Glutamatergic neuron (in vitro differentiated cells): Measurements from ENCODE around the gene NES. TPM values are rescaled to one million over a fixed set of nuclear protein-coding genes. Genes with fewer than 3 reads are reported as not detected.

ENCODE experiments used
- DNase-seq: peaks from one replicate; pipeline ENCODE4 v3.0.0; 2022
- H3K27ac Mint-ChIP-seq: one replicate; pipeline ENCODE4 v1.8.0; 2020; ENCODE audit warnings: mild to moderate bottlenecking, mixed read lengths, inconsistent platforms; ENCODE audit not compliant: unreplicated experiment
- H3K27me3 Mint-ChIP-seq: one replicate; pipeline ENCODE4 v1.8.0; 2020; ENCODE audit warnings: mild to moderate bottlenecking, moderate library complexity, mixed read lengths, inconsistent platforms; ENCODE audit not compliant: unreplicated experiment
- H3K36me3 Mint-ChIP-seq: one replicate; pipeline ENCODE4 v1.8.0; 2020; ENCODE audit warnings: mild to moderate bottlenecking, mixed read lengths, inconsistent platforms; ENCODE audit not compliant: unreplicated experiment
- H3K4me1 Mint-ChIP-seq: one replicate; pipeline ENCODE4 v1.8.0; 2020; ENCODE audit warnings: mild to moderate bottlenecking, low read depth, mixed read lengths, inconsistent platforms; ENCODE audit not compliant: unreplicated experiment
- H3K4me3 Mint-ChIP-seq: one replicate; pipeline ENCODE4 v1.8.0; 2020; ENCODE audit warnings: mild to moderate bottlenecking, mixed read lengths, inconsistent platforms; ENCODE audit not compliant: unreplicated experiment
- H3K9me3 Mint-ChIP-seq: one replicate; pipeline ENCODE4 v1.8.0; 2020; ENCODE audit warnings: mild to moderate bottlenecking, moderate library complexity, mixed read lengths, inconsistent platforms; ENCODE audit not compliant: unreplicated experiment
- CTCF ChIP-seq: fragments of 200-600 bp; sonication (generic); IDR thresholded peaks from one replicate; pipeline ENCODE4 v1.5.0; 2021; ENCODE audit not compliant: partially characterized antibody, unreplicated experiment
- total RNA-seq: library from RNA; stranded (reverse); fragmentation: NEBNext Ultra II Directional; extraction: Animal tissue kit (Norgen Biotek cat#: 25700); gene quantifications from one replicate; pipeline ENCODE4 v1.2.1, GENCODE V29; 2021; ENCODE audit not compliant: unreplicated experiment

The NES gene
- total RNA-seq, 1 donor from 2014 or later: 375 TPM

GRCh38 chr1:156670791-156671190, 6.4 kb downstream of the NES start:
- Mint-ChIP-seq H3K27ac (peak overlapping the region; percentile 17), H3K27me3 (peaks cover 41% of the 10 kb centered on the region), H3K9me3 (peaks cover 34% of the 10 kb centered on the region), H3K4me3 (peak overlapping the region; percentile 87), H3K4me1 (peaks cover 54% of the 10 kb centered on the region), H3K36me3 (peaks cover 16% of the 10 kb centered on the region)
- DNase-seq: no peak
- no peak for TF ChIP-seq CTCF

- no peak for TF ChIP-seq CTCF
- H3K4me3 Mint-ChIP-seq: no peak overlapping the region
- H3K36me3 Mint-ChIP-seq: peaks cover 16% of the 10 kb centered on the region
- H3K27me3 Mint-ChIP-seq: peaks cover 39% of the 10 kb centered on the region
- H3K9me3 Mint-ChIP-seq: peaks cover 33% of the 10 kb centered on the region
- peaks cover 57% of the 10 kb centered on the region for H3K4me1 Mint-ChIP-seq
- DNase-seq: no peak
- no peak overlapping the region for H3K27ac Mint-ChIP-seq
Measured at GRCh38 chr1:156670359-156670758, 6.8 kb downstream of the NES start.

GRCh38 chr1:156669794-156670193, 7.4 kb downstream of the NES start:
- DNase-seq: no peak
- Mint-ChIP-seq H3K27ac (peak overlapping the region; percentile 71), H3K27me3 (peaks cover 38% of the 10 kb centered on the region), H3K4me3 (no peak overlapping the region), H3K4me1 (peaks cover 54% of the 10 kb centered on the region), H3K9me3 (peaks cover 30% of the 10 kb centered on the region), H3K36me3 (peaks cover 16% of the 10 kb centered on the region)
- no peak for TF ChIP-seq CTCF

DNA sequence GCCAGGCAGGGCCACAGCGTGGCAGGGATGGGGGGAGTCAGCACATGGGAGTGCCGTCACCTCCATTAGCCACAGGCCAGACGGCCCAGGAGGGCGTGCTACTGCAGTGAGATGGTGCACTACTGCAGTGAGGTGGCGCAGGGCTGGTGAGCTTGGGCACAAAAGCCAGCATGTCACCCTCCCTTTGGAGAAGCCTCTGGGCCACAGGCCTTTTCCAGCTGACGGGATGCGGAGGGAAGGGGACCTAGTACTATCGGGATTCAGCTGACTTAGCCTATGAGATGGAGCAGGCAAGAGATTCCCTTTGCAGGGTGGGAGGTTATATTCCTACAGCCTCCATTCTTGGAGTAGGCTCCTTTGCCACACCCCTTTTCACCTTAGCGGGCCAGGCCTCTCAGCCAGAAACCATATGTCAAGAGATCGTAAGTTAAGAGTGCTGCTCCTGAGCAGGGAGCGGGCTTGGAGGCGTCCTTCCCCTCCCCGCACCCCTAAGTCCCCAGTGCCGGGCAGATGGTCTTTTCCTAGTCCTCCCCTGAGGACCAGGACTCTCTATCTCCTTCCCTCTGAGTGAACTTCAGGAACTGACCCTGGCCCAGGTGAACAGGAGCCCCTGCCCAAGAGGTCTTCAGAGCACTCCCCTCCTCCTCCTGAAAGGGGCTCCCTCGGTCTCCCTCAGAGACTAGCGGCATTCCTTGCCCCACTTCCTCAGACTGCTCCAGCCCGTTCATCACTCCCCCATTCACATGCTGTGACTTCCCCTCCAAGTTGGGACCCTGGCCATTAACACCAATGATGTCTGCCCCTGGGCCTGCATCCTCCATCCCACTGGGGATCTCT, 8.2 kb downstream of the NES start:
- H3K4me1 Mint-ChIP-seq: peaks cover 59% of the 10 kb centered on the region
- H3K9me3 Mint-ChIP-seq: peaks cover 26% of the 10 kb centered on the region
- H3K4me3 Mint-ChIP-seq: peak overlapping the region; percentile 40
- H3K27me3 Mint-ChIP-seq: peaks cover 37% of the 10 kb centered on the region
- peak; percentile 67 for DNase-seq
- peaks cover 16% of the 10 kb centered on the region for H3K36me3 Mint-ChIP-seq
- TF ChIP-seq CTCF: no peak
- peak overlapping the region; percentile 71 for H3K27ac Mint-ChIP-seq
